Right lobe of liver (tissue), 4 donors: Measurements from ENCODE around the gene ADAMTS20.

Experiments
- CTCF ChIP-seq, 4 donors: fragments of 200-600 bp in 3 of 4; fragments of 450-650 bp in 1 of 4; IDR thresholded peaks; one replicate each; pipeline versions ENCODE4 v1.5.1 to v1.8.0; 2016 to 2022; ENCODE audit warnings: antibody characterized with exemption in 4 of 4, mild to moderate bottlenecking in 2 of 4
- POLR2A ChIP-seq: fragments of 450-650 bp; IDR thresholded peaks from one replicate; pipeline ENCODE4 v1.6.1; 2017; ENCODE audit warnings: antibody characterized with exemption, mild to moderate bottlenecking
- donor health status: DM: no; HTN: no; CAD: no.
- donor health status: DM: no; HTN: no; CAD: no.
- donor health status: DM: no; HTN: yes; CAD: no.

- TF ChIP-seq CTCF (IDR thresholded peaks at IDR 0.05) = no peak
- no peak for TF ChIP-seq POLR2A
Observed at GRCh38 chr12:43345023-43345422, 207.0 kb downstream of the ADAMTS20 start.
